WTC11 (cell line): ENCODE measurements around the gene WRAP73. TPM values are rescaled to one million over a fixed set of nuclear protein-coding genes. Genes with fewer than 3 reads are reported as not detected.
A peak's percentile ranks its signal among the peaks of the same experiment; 100 is the strongest.

ENCODE experiments used
- ATAC-seq: fragments of 200-7000 bp; cut with Tn5 transposase; 2 replicates; pipeline ENCODE4 v1.10.0; 2021; ENCODE audit warnings: mild to moderate bottlenecking, moderate library complexity
- CTCF ChIA-PET: fragments of 300-600 bp; sonication (Branson Sonifier 250); formaldehyde crosslinking; loops from one replicate; lab custom pipeline; 2021; ENCODE audit warnings: antibody characterized with exemption; lab: Charles Lee
- POLR2A ChIA-PET: fragments of 350-600 bp; sonication (Branson Sonifier 250); formaldehyde crosslinking; loops from one replicate; lab custom pipeline; 2021; ENCODE audit warnings: antibody characterized with exemption; lab: Charles Lee
- DNase-seq: peaks from one replicate; pipeline ENCODE4 v3.0.0; 2021; ENCODE audit warnings: low spot score
- H3K27ac Mint-ChIP-seq: 2 replicates; pipeline ENCODE4 v1.8.0; 2021; ENCODE audit warnings: mixed read lengths
- H3K27me3 Mint-ChIP-seq: 2 replicates; pipeline ENCODE4 v1.8.0; 2021; ENCODE audit warnings: low read depth, mild to moderate bottlenecking, moderate library complexity, mixed read lengths
- H3K36me3 Mint-ChIP-seq: 2 replicates; pipeline ENCODE4 v1.8.0; 2021; ENCODE audit warnings: mixed read lengths
- H3K4me1 Mint-ChIP-seq: 2 replicates; pipeline ENCODE4 v1.8.0; 2022; ENCODE audit warnings: mixed read lengths
- H3K4me3 Mint-ChIP-seq: 2 replicates; pipeline ENCODE4 v1.8.0; 2021; ENCODE audit warnings: mild to moderate bottlenecking, moderate library complexity, mixed read lengths
- H3K9me3 Mint-ChIP-seq: 2 replicates; pipeline ENCODE4 v1.8.0; 2021; ENCODE audit warnings: mixed read lengths
- ATF1 ChIP-seq: sonication (generic); formaldehyde crosslinking; IDR thresholded peaks from 2 replicates; pipeline ENCODE4 v1.8.1; 2023; ENCODE audit warnings: mild to moderate bottlenecking, moderate library complexity, missing genetic modification reagents
- ATF2 ChIP-seq: sonication (generic); formaldehyde crosslinking; IDR thresholded peaks from 2 replicates; pipeline ENCODE4 v1.8.1; 2022; ENCODE audit warnings: low read depth, missing genetic modification reagents, borderline replicate concordance
- CBFB ChIP-seq: sonication (generic); formaldehyde crosslinking; IDR thresholded peaks from 2 replicates; pipeline ENCODE4 v1.8.1; 2022; ENCODE audit warnings: mild to moderate bottlenecking, low read depth, missing genetic modification reagents
- CREB1 ChIP-seq: sonication (generic); formaldehyde crosslinking; IDR thresholded peaks from 2 replicates; pipeline ENCODE4 v1.8.0; 2023; ENCODE audit warnings: mild to moderate bottlenecking, missing genetic modification reagents
- ETV6 ChIP-seq: sonication (generic); formaldehyde crosslinking; IDR thresholded peaks from 2 replicates; pipeline ENCODE4 v1.8.1; 2022; ENCODE audit warnings: mild to moderate bottlenecking, missing genetic modification reagents
- FOXK1 ChIP-seq: sonication (generic); formaldehyde crosslinking; IDR thresholded peaks from 2 replicates; pipeline ENCODE4 v1.8.0; 2022; ENCODE audit warnings: mild to moderate bottlenecking, moderate library complexity, missing genetic modification reagents
- GTF2I ChIP-seq: fragments of 250-450 bp; sonication (Bioruptor Pico); conservative IDR thresholded peaks from 2 replicates; pipeline ENCODE4 v1.4.0; 2021; ENCODE audit warnings: mild to moderate bottlenecking
- KAT7 ChIP-seq: sonication (generic); formaldehyde crosslinking; IDR thresholded peaks from 2 replicates; pipeline ENCODE4 v1.8.1; 2023; ENCODE audit warnings: missing genetic modification reagents, mild to moderate bottlenecking, borderline replicate concordance
- ZNF416 ChIP-seq: fragments of 250-450 bp; sonication (Bioruptor Pico); IDR thresholded peaks from 2 replicates; pipeline ENCODE4 v1.9.0; 2021; ENCODE audit warnings: mild to moderate bottlenecking, inconsistent platforms
- ZSCAN18 ChIP-seq: fragments of 250-450 bp; sonication (Bioruptor Pico); IDR thresholded peaks from 2 replicates; pipeline ENCODE4 v2.1.2; 2022; ENCODE audit warnings: mild to moderate bottlenecking, moderate library complexity
- total RNA-seq: library from RNA; stranded (reverse); gene quantifications from 3 replicates; pipeline ENCODE4 v1.2.3, GENCODE V29; 2021
- TF ChIP-seq, protein P1 (sequence below): fragments of 250-450 bp; sonication (Bioruptor Pico); IDR thresholded peaks from 2 replicates; pipeline ENCODE4 v1.9.0; 2021; ENCODE audit warnings: mild to moderate bottlenecking
- TF ChIP-seq, protein P2 (sequence below): sonication (generic); formaldehyde crosslinking; IDR thresholded peaks from 2 replicates; pipeline ENCODE4 v1.8.0; 2023; ENCODE audit warnings: missing genetic modification reagents, mild to moderate bottlenecking, borderline replicate concordance
- TF ChIP-seq, protein P3 (sequence below): fragments of 200-600 bp; IDR thresholded peaks from 2 replicates; pipeline ENCODE4 v1.8.0; 2022; ENCODE audit warnings: antibody characterized with exemption

Gene WRAP73
- total RNA-seq, 1 experiment from 2014 or later, result 39.2 TPM

DNA sequence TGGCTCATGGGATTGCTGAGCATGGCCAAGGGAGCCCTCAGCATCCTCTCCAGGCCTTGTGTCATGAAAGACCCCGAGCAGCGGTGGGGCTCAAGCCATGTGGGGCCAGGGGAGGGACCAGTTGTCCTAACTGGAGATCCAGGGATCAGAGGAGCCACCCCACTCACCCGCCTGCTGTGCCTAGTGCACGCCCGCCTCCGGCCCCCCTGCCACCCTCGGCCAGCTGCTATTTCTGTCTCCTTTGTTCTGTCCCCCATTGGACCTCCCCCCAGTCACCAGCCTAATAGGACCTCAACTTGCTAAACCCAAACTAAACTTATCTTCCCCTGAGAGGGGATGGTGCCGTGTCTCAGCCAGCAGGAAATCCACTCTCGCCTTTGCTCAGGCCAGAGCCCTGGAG is 46.8 kb upstream of the WRAP73 start:
- peaks cover 5% of the 10 kb centered on the region for H3K27me3 Mint-ChIP-seq
- POLR2A ChIA-PET, result no interaction called here
- H3K36me3 Mint-ChIP-seq, result no peaks in the 10 kb centered on the region
- CTCF ChIA-PET, result interaction anchor here (0.6 to 2.3 kb wide), 6 partner anchors 10 to 44 kb away, joined by 4 to 28 read pairs (median 11); no protein-coding TSS in a partner anchor
- H3K4me3 Mint-ChIP-seq, result no peak overlapping the region
- no peak overlapping the region for H3K27ac Mint-ChIP-seq
- ATAC-seq (no peak), DNase-seq (no peak)
- H3K9me3 Mint-ChIP-seq, result no peaks in the 10 kb centered on the region
- H3K4me1 Mint-ChIP-seq, result peaks cover 10% of the 10 kb centered on the region
- TF ChIP-seq CREB1 (CRISPR knock-in tag) (no peak), GTF2I (CRISPR knock-in tag) (no peak), FOXK1 (no peak), ATF1 (CRISPR knock-in tag) (no peak), ETV6 (CRISPR knock-in tag) (no peak), KAT7 (CRISPR knock-in tag) (no peak), ATF2 (no peak), ZSCAN18 (CRISPR knock-in tag) (no peak)
- TF ChIP-seq, protein P1, sequence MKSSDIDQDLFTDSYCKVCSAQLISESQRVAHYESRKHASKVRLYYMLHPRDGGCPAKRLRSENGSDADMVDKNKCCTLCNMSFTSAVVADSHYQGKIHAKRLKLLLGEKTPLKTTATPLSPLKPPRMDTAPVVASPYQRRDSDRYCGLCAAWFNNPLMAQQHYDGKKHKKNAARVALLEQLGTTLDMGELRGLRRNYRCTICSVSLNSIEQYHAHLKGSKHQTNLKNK, result no peak
- TF ChIP-seq, protein P2, sequence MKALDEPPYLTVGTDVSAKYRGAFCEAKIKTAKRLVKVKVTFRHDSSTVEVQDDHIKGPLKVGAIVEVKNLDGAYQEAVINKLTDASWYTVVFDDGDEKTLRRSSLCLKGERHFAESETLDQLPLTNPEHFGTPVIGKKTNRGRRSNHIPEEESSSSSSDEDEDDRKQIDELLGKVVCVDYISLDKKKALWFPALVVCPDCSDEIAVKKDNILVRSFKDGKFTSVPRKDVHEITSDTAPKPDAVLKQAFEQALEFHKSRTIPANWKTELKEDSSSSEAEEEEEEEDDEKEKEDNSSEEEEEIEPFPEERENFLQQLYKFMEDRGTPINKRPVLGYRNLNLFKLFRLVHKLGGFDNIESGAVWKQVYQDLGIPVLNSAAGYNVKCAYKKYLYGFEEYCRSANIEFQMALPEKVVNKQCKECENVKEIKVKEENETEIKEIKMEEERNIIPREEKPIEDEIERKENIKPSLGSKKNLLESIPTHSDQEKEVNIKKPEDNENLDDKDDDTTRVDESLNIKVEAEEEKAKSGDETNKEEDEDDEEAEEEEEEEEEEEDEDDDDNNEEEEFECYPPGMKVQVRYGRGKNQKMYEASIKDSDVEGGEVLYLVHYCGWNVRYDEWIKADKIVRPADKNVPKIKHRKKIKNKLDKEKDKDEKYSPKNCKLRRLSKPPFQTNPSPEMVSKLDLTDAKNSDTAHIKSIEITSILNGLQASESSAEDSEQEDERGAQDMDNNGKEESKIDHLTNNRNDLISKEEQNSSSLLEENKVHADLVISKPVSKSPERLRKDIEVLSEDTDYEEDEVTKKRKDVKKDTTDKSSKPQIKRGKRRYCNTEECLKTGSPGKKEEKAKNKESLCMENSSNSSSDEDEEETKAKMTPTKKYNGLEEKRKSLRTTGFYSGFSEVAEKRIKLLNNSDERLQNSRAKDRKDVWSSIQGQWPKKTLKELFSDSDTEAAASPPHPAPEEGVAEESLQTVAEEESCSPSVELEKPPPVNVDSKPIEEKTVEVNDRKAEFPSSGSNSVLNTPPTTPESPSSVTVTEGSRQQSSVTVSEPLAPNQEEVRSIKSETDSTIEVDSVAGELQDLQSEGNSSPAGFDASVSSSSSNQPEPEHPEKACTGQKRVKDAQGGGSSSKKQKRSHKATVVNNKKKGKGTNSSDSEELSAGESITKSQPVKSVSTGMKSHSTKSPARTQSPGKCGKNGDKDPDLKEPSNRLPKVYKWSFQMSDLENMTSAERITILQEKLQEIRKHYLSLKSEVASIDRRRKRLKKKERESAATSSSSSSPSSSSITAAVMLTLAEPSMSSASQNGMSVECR (CRISPR knock-in tag), result no peak

GRCh38 chr1:3695326-3696217 is 45.7 kb upstream of the WRAP73 start:
- TF ChIP-seq, protein P3, sequence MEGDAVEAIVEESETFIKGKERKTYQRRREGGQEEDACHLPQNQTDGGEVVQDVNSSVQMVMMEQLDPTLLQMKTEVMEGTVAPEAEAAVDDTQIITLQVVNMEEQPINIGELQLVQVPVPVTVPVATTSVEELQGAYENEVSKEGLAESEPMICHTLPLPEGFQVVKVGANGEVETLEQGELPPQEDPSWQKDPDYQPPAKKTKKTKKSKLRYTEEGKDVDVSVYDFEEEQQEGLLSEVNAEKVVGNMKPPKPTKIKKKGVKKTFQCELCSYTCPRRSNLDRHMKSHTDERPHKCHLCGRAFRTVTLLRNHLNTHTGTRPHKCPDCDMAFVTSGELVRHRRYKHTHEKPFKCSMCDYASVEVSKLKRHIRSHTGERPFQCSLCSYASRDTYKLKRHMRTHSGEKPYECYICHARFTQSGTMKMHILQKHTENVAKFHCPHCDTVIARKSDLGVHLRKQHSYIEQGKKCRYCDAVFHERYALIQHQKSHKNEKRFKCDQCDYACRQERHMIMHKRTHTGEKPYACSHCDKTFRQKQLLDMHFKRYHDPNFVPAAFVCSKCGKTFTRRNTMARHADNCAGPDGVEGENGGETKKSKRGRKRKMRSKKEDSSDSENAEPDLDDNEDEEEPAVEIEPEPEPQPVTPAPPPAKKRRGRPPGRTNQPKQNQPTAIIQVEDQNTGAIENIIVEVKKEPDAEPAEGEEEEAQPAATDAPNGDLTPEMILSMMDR, result peak; percentile 53; the same call in 1 of the 2 replicates
- TF ChIP-seq ETV6 (CRISPR knock-in tag), result no peak
- no peak for TF ChIP-seq ZNF416 (CRISPR knock-in tag)
- TF ChIP-seq CBFB (CRISPR knock-in tag), result no peak
- TF ChIP-seq, all 79 proteins: peak for 1
- H3K9me3 Mint-ChIP-seq, result no peaks in the 10 kb centered on the region
- H3K4me1 Mint-ChIP-seq, result peaks cover 10% of the 10 kb centered on the region
- CTCF ChIA-PET, result interaction anchor here (0.5 to 2.3 kb wide), 40 partner anchors 9 to 276 kb away, joined by 3 to 68 read pairs (median 4); partner anchors contain the start of genes C1orf174, LRRC47 and WRAP73
- peak; percentile 96 for ATAC-seq
- H3K27ac Mint-ChIP-seq, result no peak overlapping the region
- POLR2A ChIA-PET, result interaction anchor here (0.7 to 1.3 kb wide), 4 partner anchors 22 to 37 kb away, joined by 3 to 4 read pairs (median 3); no protein-coding TSS in a partner anchor
- no peak overlapping the region for H3K4me3 Mint-ChIP-seq
- peak; percentile 86 for DNase-seq
- no peaks in the 10 kb centered on the region for H3K36me3 Mint-ChIP-seq
- H3K27me3 Mint-ChIP-seq, result peaks cover 5% of the 10 kb centered on the region
